ENCODE results near the gene TMEM40. TPM values are rescaled to one million over a fixed set of nuclear protein-coding genes. Genes with fewer than 3 reads are reported as not detected.

Gene TMEM40
- total and polyA plus RNA-seq, 9 of the 15 experiments (the other 6 are each of a cell fraction or from before 2014, with no cell fraction given), result 0.11 to 0.31 (median 0.14) TPM; not detected in 6

GRCh38 chr3:12791430-12791829, 32.4 kb upstream of the TMEM40 start:
- H3K27ac ChIP-seq (ENCODE audit: extremely low read depth, low read depth, low read length), result no peak overlapping the region
- in situ Hi-C loops (cut with MboI), result no loop called here
- peaks cover 5 to 16% of the 10 kb centered on the region in 2 experiments; a peak in 3 of 5 replicates for H3K4me1 ChIP-seq (replicated peaks in 1 of 2; ENCODE audit: control insufficient read depth in 2 of 2, insufficient read depth in 2 of 2, low read length in 2 of 2)
- intact Hi-C loops (cut with micrococcal nuclease), result loop anchor here (10.0 kb wide), 1 partner anchor 203 kb away; no protein-coding TSS in a partner anchor
- no peak overlapping the region for H3K9ac ChIP-seq (ENCODE audit: insufficient read depth in 1 of 2, low read depth in 2 of 2, low read length in 2 of 2)
- 17% methylated on average over 1 of the region's 1 CpG for WGBS (ENCODE audit: insufficient coverage, low coverage, missing lambda C conversion rate)
- H2AFZ ChIP-seq (ENCODE audit: low read depth, low read length), result no peak overlapping the region
- H3K9me1 ChIP-seq (ENCODE audit: control insufficient read depth, insufficient read depth, low read length), result no peaks in the 10 kb centered on the region
- POLR2A ChIA-PET, result interaction anchor here (0.6 to 1.0 kb wide), 3 partner anchors 10 to 188 kb away, joined by 4 to 5 read pairs (median 5); no protein-coding TSS in a partner anchor
- CTCF ChIA-PET (ENCODE audit: low intra/inter-chr PET ratio), result no interaction called here
- ATAC-seq (no peak), FAIRE-seq (no peak), DNase-seq (ENCODE audit: extremely low read depth in 1 of 4, low spot score in 3 of 4) (no peak)
- H3K9me3 ChIP-seq (replicated peaks; ENCODE audit: control insufficient read depth, insufficient read depth, low read depth, low read length), result no peaks in the 10 kb centered on the region
- no peak overlapping the region for H3K4me2 ChIP-seq (ENCODE audit: insufficient read depth, low read length)
- TF ChIP-seq, protein P1, sequence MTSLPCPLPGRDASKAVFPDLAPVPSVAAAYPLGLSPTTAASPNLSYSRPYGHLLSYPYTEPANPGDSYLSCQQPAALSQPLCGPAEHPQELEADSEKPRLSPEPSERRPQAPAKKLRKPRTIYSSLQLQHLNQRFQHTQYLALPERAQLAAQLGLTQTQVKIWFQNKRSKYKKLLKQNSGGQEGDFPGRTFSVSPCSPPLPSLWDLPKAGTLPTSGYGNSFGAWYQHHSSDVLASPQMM (CRISPR knock-in tag; IDR thresholded peaks at IDR 0.05), result no peak
- TF ChIP-seq NR2C1 (IDR thresholded peaks at IDR 0.05) (no peak), NR2C1 (tag; IDR thresholded peaks at IDR 0.05) (no peak)
- H3K79me2 ChIP-seq (ENCODE audit: control insufficient read depth, insufficient read depth, low read length), result peaks cover 3% of the 10 kb centered on the region; the same call in 1 of the 3 replicates
- no peaks in the 10 kb centered on the region for H4K20me1 ChIP-seq (replicated peaks; ENCODE audit: control insufficient read depth, insufficient read depth, low read length)
- H3K4me3 ChIP-seq, result no peak overlapping the region
- H3K36me3 ChIP-seq (ENCODE audit: control insufficient read depth, insufficient read depth, low read length), result no peaks in the 10 kb centered on the region
- peaks cover 3 to 9% of the 10 kb centered on the region in 2 experiments; a peak in 4 of 5 replicates for H3K27me3 ChIP-seq (ENCODE audit: control insufficient read depth in 2 of 2, insufficient read depth in 2 of 2, low read length in 2 of 2)
- BruUV-seq (replicated peaks), result no TSS peak
